Stimulated activated CD4-positive, alpha-beta T cell treated with anti-CD3 and anti-CD28 coated beads, Interleukin-15, amount 100 ng/mL, for 1 hour (primary cell): ENCODE data around the gene SLCO4A1.

Experiments
- DNase-seq, 2 donors: peaks; one replicate each; pipeline ENCODE4 v3.0.0-alpha.2; 2020; ENCODE audit warnings: low read depth in 1 of 2, low spot score in 1 of 2

Gene SLCO4A1

DNA sequence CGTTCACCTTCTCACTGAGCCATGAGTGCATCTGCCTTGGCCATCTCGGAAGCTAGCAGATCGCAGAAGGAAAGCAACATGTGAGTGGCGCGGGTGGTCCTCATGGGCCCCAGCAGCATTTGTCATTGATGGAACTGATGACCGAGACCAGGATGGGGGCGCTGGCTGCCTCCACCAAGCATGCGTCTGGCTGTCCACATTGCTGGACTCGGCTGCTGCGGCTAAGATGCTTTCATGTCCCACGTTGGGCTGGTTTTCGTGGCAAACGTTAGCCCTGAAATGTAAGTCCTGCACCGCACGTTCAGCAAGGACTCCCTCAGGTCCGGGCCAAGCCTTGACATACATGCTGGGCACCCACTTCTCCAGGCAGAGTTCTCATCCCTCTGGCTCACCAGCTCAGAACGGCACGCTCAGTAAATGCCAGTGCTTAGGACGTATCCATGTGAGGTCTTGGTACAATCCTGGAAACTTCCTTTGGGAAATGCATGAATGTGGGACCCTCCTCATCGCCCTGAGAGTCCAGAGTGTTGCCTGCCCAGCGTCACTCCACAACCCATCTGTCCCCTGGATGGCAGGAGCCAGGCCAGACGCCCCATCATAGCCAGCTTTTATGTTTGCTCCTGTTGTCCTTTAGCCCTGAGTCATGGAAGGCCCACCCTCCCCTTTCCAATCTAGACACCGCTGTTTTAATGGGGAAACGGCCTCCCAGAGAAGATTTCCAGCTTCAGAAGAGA lies 8.4 kb downstream of the SLCO4A1 start:
- DNase-seq: no peak

- DNase-seq: peak; percentile 45 to 53
Observed at GRCh38 chr20:62651285-62652021, 9.2 kb downstream of the SLCO4A1 start.

- peak; percentile 28 to 34 for DNase-seq
Observed at GRCh38 chr20:62652041-62652893, 10.0 kb downstream of the SLCO4A1 start.

DNA sequence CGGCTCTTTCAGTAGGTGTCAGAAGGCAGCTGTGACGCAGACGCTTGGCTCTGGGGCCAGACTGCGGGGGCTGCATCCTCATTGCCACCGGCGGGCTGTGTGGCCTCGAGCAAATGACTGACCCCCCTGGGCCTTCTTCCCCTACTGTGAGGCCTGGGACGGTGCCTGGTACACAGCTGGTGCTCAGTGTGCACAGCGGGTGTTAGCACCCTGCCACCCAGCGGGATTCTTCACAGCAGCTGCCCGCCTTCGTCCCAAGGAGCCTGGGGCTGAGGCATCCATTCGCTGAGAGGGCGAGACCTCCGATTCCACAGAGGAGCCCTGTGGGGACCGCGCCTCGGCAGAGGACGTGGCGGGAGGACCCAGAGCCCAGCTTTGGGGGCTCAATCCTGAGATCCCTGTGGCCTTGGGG lies 10.6 kb downstream of the SLCO4A1 start:
- DNase-seq: no peak

GRCh38 chr20:62653373-62653772 lies 11.1 kb downstream of the SLCO4A1 start:
- DNase-seq: no peak

- DNase-seq: no peak
Observed at GRCh38 chr20:62653951-62654685, 11.8 kb downstream of the SLCO4A1 start.

DNA sequence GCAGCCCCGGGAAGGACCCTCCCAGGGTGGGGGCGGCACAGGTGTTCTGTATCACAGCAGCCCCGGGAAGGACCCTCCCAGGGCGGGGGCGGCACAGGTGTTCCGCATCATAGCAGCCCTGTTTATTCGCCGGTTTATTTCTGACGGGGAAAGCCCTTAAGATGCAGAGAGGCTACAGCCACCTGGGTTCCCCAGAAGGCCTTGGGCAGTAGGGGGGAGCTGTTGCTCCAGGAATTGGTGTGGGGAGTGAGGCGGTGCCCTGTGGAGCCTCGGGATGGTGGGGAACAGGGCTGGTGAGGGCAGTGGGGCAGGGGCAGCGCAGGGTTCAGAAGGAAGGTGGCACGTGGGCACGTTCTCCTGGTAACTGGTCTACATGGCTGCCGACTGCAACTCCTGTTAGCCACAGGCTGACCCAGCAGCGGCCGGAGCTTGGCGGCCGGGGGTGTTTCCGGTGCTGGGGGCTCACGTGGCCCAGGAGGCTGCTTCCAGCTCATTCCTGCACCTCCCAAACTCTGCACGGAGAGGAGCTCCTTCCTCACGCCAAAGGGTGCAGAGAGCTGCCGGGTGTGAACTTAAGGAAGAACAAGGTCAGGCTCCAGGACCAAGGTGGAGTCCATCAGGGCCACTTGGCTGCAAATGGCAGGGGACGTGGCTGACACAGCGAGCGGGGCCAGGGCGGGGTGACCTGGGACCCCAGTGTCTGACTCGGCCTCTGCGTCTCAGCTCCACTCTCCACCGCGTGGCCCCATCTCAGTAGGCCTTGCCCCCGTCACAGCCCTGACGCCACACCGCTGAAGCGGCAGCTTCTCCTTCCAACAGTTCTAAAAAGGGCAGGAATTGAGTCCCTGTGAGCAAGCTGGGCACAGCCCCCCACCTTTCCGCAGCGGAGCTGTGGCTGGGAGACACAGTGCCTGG lies 13.2 kb downstream of the SLCO4A1 start:
- no peak for DNase-seq

DNA sequence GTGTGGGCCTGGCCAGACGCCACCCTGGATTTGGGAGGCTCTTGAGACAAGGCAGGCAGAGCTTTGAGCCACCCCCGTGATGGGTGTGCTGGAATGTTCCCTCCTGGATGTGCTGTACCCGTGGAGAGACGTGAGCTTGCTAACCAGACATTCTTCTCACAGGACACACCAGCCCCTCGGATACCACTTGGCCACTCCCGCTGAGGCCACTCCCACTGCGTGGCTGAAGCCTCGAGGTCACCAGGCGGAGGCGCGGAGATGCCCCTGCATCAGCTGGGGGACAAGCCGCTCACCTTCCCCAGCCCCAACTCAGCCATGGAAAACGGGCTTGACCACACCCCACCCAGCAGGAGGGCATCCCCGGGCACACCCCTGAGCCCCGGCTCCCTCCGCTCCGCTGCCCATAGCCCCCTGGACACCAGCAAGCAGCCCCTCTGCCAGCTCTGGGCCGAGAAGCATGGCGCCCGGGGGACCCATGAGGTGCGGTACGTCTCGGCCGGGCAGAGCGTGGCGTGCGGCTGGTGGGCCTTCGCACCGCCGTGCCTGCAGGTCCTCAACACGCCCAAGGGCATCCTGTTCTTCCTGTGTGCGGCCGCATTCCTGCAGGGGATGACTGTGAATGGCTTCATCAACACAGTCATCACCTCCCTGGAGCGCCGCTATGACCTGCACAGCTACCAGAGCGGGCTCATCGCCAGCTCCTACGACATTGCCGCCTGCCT lies 14.1 kb downstream of the SLCO4A1 start:
- DNase-seq: no peak

DNA sequence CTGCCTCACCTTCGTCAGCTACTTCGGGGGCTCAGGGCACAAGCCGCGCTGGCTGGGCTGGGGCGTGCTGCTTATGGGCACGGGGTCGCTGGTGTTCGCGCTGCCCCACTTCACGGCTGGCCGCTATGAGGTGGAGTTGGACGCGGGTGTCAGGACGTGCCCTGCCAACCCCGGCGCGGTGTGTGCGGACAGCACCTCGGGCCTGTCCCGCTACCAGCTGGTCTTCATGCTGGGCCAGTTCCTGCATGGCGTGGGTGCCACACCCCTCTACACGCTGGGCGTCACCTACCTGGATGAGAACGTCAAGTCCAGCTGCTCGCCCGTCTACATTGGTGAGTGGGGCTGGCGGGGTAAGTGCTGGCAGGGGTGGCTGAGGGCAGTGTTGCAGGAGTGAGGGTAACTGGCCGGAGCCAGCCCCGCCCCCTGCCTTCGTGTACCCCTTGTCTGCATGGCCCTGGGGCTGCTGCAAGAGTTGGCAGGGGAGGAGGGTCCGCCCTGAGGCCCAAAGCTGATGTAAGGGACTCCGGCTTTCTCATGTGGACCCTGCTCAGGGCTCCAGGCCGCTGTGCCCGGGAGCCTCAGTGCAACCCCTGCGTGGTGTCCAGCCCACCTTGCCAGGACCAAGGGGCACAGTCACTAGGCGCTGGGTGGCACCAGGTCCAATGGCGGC lies 14.8 kb downstream of the SLCO4A1 start:
- no peak for DNase-seq

GRCh38 chr20:62657589-62657942 lies 15.3 kb downstream of the SLCO4A1 start:
- no peak for DNase-seq

DNA sequence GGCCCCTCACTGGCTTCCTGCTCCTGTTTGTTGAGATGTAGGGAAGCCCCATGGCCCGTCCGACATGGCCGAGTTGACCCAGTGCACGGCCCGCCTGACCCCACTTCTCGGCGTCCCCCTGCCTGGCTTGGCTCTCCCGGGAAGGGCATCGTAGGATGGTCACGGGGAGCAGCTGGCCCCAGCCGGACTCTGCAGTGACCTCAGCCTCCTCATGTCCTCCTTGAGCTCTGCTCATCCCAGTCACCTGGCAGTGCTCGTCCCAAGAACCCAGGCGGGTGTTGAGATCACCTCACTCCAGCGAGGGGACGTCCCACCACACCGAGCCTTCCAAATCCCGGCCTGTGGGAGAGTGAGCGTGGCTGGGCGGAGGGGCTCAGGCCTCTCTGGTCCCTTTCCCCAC lies 15.7 kb downstream of the SLCO4A1 start:
- DNase-seq: no peak

DNA sequence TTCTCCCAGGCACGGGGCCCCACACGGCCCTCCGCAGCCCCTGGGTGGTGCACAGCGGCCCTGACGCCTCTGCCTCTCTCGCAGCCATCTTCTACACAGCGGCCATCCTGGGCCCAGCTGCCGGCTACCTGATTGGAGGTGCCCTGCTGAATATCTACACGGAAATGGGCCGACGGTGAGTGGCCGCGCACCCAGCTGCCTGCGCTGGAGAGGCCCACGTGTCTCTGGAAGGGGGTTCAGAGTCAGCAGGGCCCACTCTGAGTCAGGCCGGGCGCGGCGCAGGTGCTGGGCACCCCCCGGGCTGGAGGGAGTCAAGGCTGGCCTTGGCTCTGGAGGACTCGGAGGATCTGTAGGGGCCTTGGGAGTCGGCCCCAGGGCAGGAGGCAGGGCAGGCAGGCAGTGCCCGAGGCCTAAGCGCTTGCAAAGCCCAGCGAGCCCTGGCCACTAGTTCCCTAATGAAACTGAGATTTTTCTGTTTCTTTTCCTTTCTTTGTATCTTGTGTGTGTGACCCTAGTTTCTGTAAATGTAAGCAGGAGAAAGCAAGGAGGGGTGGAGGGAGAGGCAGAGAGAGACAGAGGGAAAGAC lies 16.4 kb downstream of the SLCO4A1 start:
- DNase-seq: no peak

- DNase-seq: no peak
Observed at GRCh38 chr20:62659488-62660239, 17.4 kb downstream of the SLCO4A1 start.

DNA sequence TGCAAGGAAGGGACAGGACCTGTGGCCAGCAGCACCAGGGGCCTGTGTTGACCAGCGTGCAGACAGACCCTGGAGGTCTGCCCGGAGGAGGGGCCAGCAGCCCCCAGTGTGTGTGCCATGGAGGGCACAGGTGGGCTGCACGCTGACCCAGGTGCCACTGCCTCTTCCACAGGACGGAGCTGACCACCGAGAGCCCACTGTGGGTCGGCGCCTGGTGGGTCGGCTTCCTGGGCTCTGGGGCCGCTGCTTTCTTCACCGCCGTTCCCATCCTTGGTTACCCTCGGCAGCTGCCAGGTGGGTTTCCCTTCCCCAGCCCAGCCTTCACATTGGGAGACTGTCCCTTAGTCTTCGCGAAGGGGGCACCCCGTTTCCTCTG lies 17.9 kb downstream of the SLCO4A1 start:
- no peak for DNase-seq

DNA sequence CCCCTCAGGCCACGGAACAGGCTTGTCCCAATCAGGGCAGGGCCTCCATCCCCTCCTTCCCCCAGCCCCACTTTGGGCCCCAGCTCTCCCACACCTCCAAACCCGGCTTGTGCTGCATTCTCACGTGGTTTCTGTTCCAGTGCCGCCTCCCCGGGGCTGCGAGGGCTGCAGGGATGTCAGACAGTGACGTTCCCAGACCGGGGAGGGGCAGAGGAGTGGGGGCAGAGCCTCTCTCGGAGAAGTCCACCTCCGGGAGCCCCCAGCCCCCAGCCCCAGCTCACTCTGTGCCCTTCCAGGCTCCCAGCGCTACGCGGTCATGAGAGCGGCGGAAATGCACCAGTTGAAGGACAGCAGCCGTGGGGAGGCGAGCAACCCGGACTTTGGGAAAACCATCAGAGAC lies 18.5 kb downstream of the SLCO4A1 start:
- DNase-seq: no peak

DNA sequence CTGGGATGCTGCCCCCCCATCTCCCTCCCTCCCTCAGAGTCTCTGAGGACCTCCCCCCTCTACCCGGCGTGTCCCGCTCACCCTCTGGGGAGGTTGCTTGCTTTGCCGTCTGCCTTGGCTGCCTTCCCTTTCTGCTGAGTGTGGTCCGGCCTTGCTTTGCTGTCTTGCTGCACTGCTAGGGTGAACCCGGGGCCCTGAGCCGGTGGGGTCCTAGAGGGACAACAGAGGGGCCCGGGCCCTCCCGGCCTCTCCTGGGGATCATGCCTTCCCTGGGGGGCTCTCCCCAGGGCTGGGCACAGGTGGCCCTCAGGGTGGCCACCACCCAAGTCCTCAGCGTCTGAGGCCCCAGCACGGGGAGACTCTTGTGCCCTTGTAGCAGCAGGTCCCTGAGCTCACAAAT lies 19.3 kb downstream of the SLCO4A1 start:
- no peak for DNase-seq

- DNase-seq: no peak
Observed at GRCh38 chr20:62662422-62662821, 20.1 kb downstream of the SLCO4A1 start.
